Calu3 (cell line): ENCODE measurements around the gene TM4SF18. TPM values are rescaled to one million over a fixed set of nuclear protein-coding genes. Genes with fewer than 3 reads are reported as not detected.

ENCODE experiments used
- BruUV-seq: library from RNA; stranded (reverse); fragments of 400-500 nt; replicated peaks from 2 replicates; lab custom pipeline; 2021; lab: Mats Ljungman, UMichigan
- CTCF ChIA-PET: fragments of 300-600 bp; sonication (Branson Sonifier 250); formaldehyde crosslinking; loops from one replicate; lab custom pipeline; 2022; ENCODE audit warnings: antibody characterized with exemption; lab: Charles Lee
- DNase-seq: peaks from one replicate; pipeline ENCODE4 v3.0.0; 2022
- H3K27ac Mint-ChIP-seq: one replicate; pipeline ENCODE4 v1.8.0; 2022; ENCODE audit warnings: mixed read lengths; ENCODE audit not compliant: unreplicated experiment
- H3K27me3 Mint-ChIP-seq: one replicate; pipeline ENCODE4 v1.8.0; 2022; ENCODE audit warnings: mixed read lengths; ENCODE audit not compliant: unreplicated experiment
- H3K36me3 Mint-ChIP-seq: one replicate; pipeline ENCODE4 v1.8.0; 2022; ENCODE audit warnings: mild to moderate bottlenecking, moderate library complexity, mixed read lengths; ENCODE audit not compliant: insufficient read depth, unreplicated experiment
- H3K4me1 Mint-ChIP-seq: one replicate; pipeline ENCODE4 v1.8.0; 2022; ENCODE audit warnings: mild to moderate bottlenecking, low read depth, mixed read lengths; ENCODE audit not compliant: unreplicated experiment
- H3K4me3 Mint-ChIP-seq: one replicate; pipeline ENCODE4 v1.8.0; 2022; ENCODE audit warnings: mild to moderate bottlenecking, low read depth, moderate library complexity, mixed read lengths; ENCODE audit not compliant: unreplicated experiment
- H3K9me3 Mint-ChIP-seq: one replicate; pipeline ENCODE4 v1.8.0; 2022; ENCODE audit warnings: low read depth, mixed read lengths; ENCODE audit not compliant: unreplicated experiment
- CTCF ChIP-seq: fragments of 200-600 bp; IDR thresholded peaks from one replicate; pipeline ENCODE4 v1.8.0; 2022; ENCODE audit warnings: antibody characterized with exemption; ENCODE audit not compliant: unreplicated experiment
- intact Hi-C: fragments of 100-400 bp; cut with micrococcal nuclease; formaldehyde crosslinking; loops from one replicate; pipeline ENCODE4 v1.10.0; 2022; ENCODE audit not compliant: unreplicated experiment
- total RNA-seq: library from RNA; stranded (reverse); gene quantifications from 2 replicates; pipeline ENCODE4 v1.2.3, GENCODE V29; 2022

Gene TM4SF18
- total RNA-seq, 1 experiment from 2014 or later: 0.21 TPM

- no peaks in the 10 kb centered on the region for H3K36me3 Mint-ChIP-seq
- H3K27me3 Mint-ChIP-seq: no peaks in the 10 kb centered on the region
- intact Hi-C loops: no loop called here
- TF ChIP-seq CTCF: peak; percentile 60
- H3K4me1 Mint-ChIP-seq: peaks cover 18% of the 10 kb centered on the region
- H3K27ac Mint-ChIP-seq: no peak overlapping the region
- CTCF ChIA-PET: no interaction called here
- no peak overlapping the region for H3K4me3 Mint-ChIP-seq
- BruUV-seq: no TSS peak
- no peaks in the 10 kb centered on the region for H3K9me3 Mint-ChIP-seq
- no peak for DNase-seq
These were observed 42.3 kb downstream of the TM4SF18 start for GRCh38 chr3:149291178-149291577.

GRCh38 chr3:149288655-149289054, 44.8 kb downstream of the TM4SF18 start:
- intact Hi-C loops: no loop called here
- TF ChIP-seq CTCF: no peak

DNA sequence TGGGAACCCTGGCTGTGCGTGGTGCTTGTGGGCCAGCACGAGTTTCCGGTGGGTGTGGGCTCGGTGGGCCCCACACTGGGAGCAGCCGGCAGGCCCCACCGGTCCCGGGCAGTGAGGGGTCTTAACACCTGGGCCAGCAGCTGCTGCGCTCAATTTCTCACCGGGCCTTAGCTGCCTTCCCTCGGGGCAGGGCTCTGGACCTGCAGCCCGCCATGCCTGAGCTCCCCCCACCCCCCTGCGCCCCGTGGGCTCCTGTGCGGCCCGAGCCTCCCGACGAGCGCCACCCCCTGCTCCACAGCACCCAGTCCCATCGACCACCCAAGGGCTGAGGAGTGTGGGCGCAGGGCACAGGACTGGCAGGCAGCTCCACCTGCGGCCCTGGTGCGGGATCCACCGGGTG, 49.4 kb downstream of the TM4SF18 start:
- no peak for TF ChIP-seq CTCF
- Mint-ChIP-seq H3K27ac (no peak overlapping the region), H3K4me1 (peaks cover 19% of the 10 kb centered on the region), H3K27me3 (no peaks in the 10 kb centered on the region), H3K36me3 (no peaks in the 10 kb centered on the region), H3K9me3 (no peaks in the 10 kb centered on the region), H3K4me3 (no peak overlapping the region)
- no peak for DNase-seq
- intact Hi-C loops: no loop called here
- CTCF ChIA-PET: no interaction called here
- BruUV-seq: no TSS peak

More at GRCh38 chr3:149288655-149289054, 44.8 kb downstream of the TM4SF18 start:
- no peak for DNase-seq
- no peaks in the 10 kb centered on the region for H3K9me3 Mint-ChIP-seq
- CTCF ChIA-PET: no interaction called here
- H3K27me3 Mint-ChIP-seq: no peaks in the 10 kb centered on the region
- no peaks in the 10 kb centered on the region for H3K36me3 Mint-ChIP-seq
- H3K4me3 Mint-ChIP-seq: no peak overlapping the region
- no peak overlapping the region for H3K27ac Mint-ChIP-seq
- no TSS peak for BruUV-seq
- H3K4me1 Mint-ChIP-seq: peaks cover 9% of the 10 kb centered on the region

DNA sequence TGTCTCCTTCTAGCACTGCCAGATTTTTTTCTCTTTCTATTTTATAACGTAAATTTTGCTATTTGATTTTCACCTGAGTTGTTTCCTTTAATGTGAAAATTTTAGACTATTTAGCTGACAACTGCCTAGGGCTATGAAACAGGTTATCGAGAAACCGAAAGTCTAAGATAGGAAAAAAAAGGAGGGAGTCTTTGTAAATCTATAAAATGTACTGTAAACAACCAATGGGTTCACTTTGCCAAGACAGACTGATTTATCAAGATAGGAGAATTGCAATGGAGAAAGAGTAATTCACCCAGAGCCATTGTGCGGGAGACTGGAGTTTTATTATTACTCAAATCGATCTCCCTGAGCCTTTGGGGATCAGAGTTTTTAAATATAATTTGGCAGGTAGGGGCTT, 50.0 kb downstream of the TM4SF18 start:
- CTCF ChIA-PET: no interaction called here
- DNase-seq: no peak
- H3K9me3 Mint-ChIP-seq: peaks cover 2% of the 10 kb centered on the region
- no peak for TF ChIP-seq CTCF
- intact Hi-C loops: no loop called here
- no peak overlapping the region for H3K27ac Mint-ChIP-seq
- peaks cover 24% of the 10 kb centered on the region for H3K4me1 Mint-ChIP-seq
- H3K36me3 Mint-ChIP-seq: no peaks in the 10 kb centered on the region
- H3K4me3 Mint-ChIP-seq: no peak overlapping the region
- no peaks in the 10 kb centered on the region for H3K27me3 Mint-ChIP-seq
- BruUV-seq: no TSS peak
